K562 (cell line): Measurements from ENCODE around the gene PTGIS. TPM values are rescaled to one million over a fixed set of nuclear protein-coding genes. Genes with fewer than 3 reads are reported as not detected.
A peak's percentile ranks its signal among the peaks of the same experiment; 100 is the strongest.

ENCODE experiments used
- ARHGAP35 ChIP-seq: fragments of 450-650 bp; IDR thresholded peaks from 2 replicates; pipeline ENCODE4 v1.6.1; 2018; ENCODE audit not compliant: partially characterized antibody
- ATF7 ChIP-seq: fragments of 450-650 bp; IDR thresholded peaks from 2 replicates; pipeline ENCODE4 v1.7.1; 2014; ENCODE audit warnings: mild to moderate bottlenecking, moderate library complexity
- CXXC5 ChIP-seq: fragments of 250-450 bp; sonication (Bioruptor Pico); IDR thresholded peaks from 2 replicates; pipeline ENCODE4 v1.8.0; 2022; ENCODE audit warnings: inconsistent platforms, mild to moderate bottlenecking, moderate library complexity
- ELF4 ChIP-seq: fragments of 450-650 bp; formaldehyde crosslinking; IDR thresholded peaks from 2 replicates; pipeline ENCODE4 v1.4.0; 2022; ENCODE audit warnings: missing genetic modification characterization
- HMBOX1 ChIP-seq: sonication (generic); IDR thresholded peaks from 2 replicates; pipeline ENCODE4 v1.6.1; 2016
- IFI16 ChIP-seq: fragments of 250-450 bp; sonication (Bioruptor Pico); IDR thresholded peaks from 2 replicates; pipeline ENCODE4 v2.1.2; 2022; ENCODE audit warnings: mild to moderate bottlenecking, inconsistent platforms
- MGA ChIP-seq: fragments of 450-650 bp; IDR thresholded peaks from 2 replicates; pipeline ENCODE4 v1.6.1; 2016; ENCODE audit warnings: mild to moderate bottlenecking, moderate library complexity
- POLR2A ChIP-seq: fragments of 450-650 bp; conservative IDR thresholded peaks from 2 replicates; pipeline ENCODE4 v1.6.1; 2016
- RBM25 ChIP-seq: fragments of 200-400 bp; formaldehyde crosslinking; IDR thresholded peaks from 2 replicates; pipeline ENCODE4 v1.6.1; 2018; ENCODE audit warnings: low read length, low read depth, moderate library complexity; ENCODE audit not compliant: severe bottlenecking
- SRSF7 ChIP-seq: fragments of 200-400 bp; formaldehyde crosslinking; optimal IDR thresholded peaks from 2 replicates; pipeline ENCODE3; 2017; ENCODE audit warnings: mild to moderate bottlenecking, low read depth, low read length
- ZBTB17 ChIP-seq: fragments of 450-650 bp; formaldehyde crosslinking; IDR thresholded peaks from 2 replicates; pipeline ENCODE4 v1.4.0; 2020; ENCODE audit warnings: mild to moderate bottlenecking
- ZNF41 ChIP-seq: fragments of 250-450 bp; sonication (Bioruptor Pico); conservative IDR thresholded peaks from 2 replicates; pipeline ENCODE4 v1.4.0; 2020; ENCODE audit warnings: mild to moderate bottlenecking
- ZNF431 ChIP-seq: sonication (generic); formaldehyde crosslinking; IDR thresholded peaks from 2 replicates; pipeline ENCODE4 v1.8.0; 2022; ENCODE audit warnings: mild to moderate bottlenecking, missing genetic modification reagents
- ZNF586 ChIP-seq: fragments of 450-650 bp; formaldehyde crosslinking; conservative IDR thresholded peaks from 2 replicates; pipeline ENCODE4 v1.4.0; 2020; ENCODE audit warnings: mild to moderate bottlenecking, moderate library complexity
- ZNF77 ChIP-seq: fragments of 250-450 bp; sonication (Bioruptor Pico); IDR thresholded peaks from 2 replicates; pipeline ENCODE4 v1.5.0; 2020
- ZNF785 ChIP-seq: fragments of 250-450 bp; sonication (Bioruptor Pico); IDR thresholded peaks from 2 replicates; pipeline ENCODE4 v1.4.0; 2020; ENCODE audit warnings: mild to moderate bottlenecking
- polyA plus RNA-seq, 8 experiments: library from polyadenylated mRNA; depleted of rRNA in 4 of 8; stranded (reverse) in 5 of 8; unstranded in 3 of 8; fragments of >200 nt; fragmentation: Nextera tagmentation in 2 of 8; fragmentation: Illumina TruSeq in 1 of 8; extraction: Ambion mirVana in 2 of 8; extraction: Trizol in 1 of 8; gene quantifications; 2 replicates each; pipeline versions ENCODE4 v1.2.1 to v1.2.3, GENCODE V29; 2011 to 2014; ENCODE audit warnings: inconsistent platforms in 1 of 8, missing spikeins in 1 of 8
- total RNA-seq, 7 experiments: library from RNA; depleted of rRNA in 6 of 7; stranded (reverse); fragments of >200 nt in 6 of 7; fragmentation: Illumina TruSeq in 2 of 7; extraction: Trizol in 2 of 7; gene quantifications; 2 replicates each; pipeline versions ENCODE4 v1.2.1 to v1.2.3, GENCODE V29; 2011 to 2021; ENCODE audit warnings: low replicate concordance in 1 of 7

PTGIS gene
- total and polyA plus RNA-seq, 9 of the 15 experiments (the other 6 are each of a cell fraction or from before 2014, with no cell fraction given): not detected

GRCh38 chr20:49610691-49611538 is 43.0 kb upstream of the PTGIS start (continued):
- no peak for TF ChIP-seq RBM25
- TF ChIP-seq IFI16 (CRISPR knock-in tag): no peak
- no peak for TF ChIP-seq ZNF77
- no peak for TF ChIP-seq ZNF586
- no peak for TF ChIP-seq ZNF785
- peak; percentile 90 for TF ChIP-seq MGA
- TF ChIP-seq ZBTB17 (CRISPR knock-in tag): peak; percentile 68
- peak; percentile 67 for TF ChIP-seq ATF7
- TF ChIP-seq SRSF7: no peak
- TF ChIP-seq ELF4: no peak
- 0 out of 2 replicates have a peak, but pooled peaks have one; percentile 48 for TF ChIP-seq ZNF431 (CRISPR knock-in tag)
- no peak for TF ChIP-seq HMBOX1
- TF ChIP-seq ZNF41: no peak
- TF ChIP-seq POLR2A: no peak
- peak; percentile 83 for TF ChIP-seq CXXC5
- TF ChIP-seq ARHGAP35: no peak
